Right lung (tissue), 5 donors: ENCODE measurements around the gene CDK14. TPM values are rescaled to one million over a fixed set of nuclear protein-coding genes. Genes with fewer than 3 reads are reported as not detected.

Experiments used
- DNase-seq, 2 donors: peaks; one replicate each; pipeline ENCODE4 v3.0.0-alpha.2; 2013
- polyA plus RNA-seq, 5 donors: library from polyadenylated mRNA; unstranded; fragments of 120-200 nt; gene quantifications; one replicate each; pipeline versions ENCODE4 v1.2.1 to v1.2.3, GENCODE V29; 2013; ENCODE audit warnings: inconsistent platforms in 1 of 5, low replicate concordance in 1 of 5; ENCODE audit not compliant: insufficient read length in 5 of 5, insufficient read depth in 1 of 5

Gene CDK14
- polyA plus RNA-seq, 5 donors = 19.3 to 34.5 (median 33.5) TPM

DNA sequence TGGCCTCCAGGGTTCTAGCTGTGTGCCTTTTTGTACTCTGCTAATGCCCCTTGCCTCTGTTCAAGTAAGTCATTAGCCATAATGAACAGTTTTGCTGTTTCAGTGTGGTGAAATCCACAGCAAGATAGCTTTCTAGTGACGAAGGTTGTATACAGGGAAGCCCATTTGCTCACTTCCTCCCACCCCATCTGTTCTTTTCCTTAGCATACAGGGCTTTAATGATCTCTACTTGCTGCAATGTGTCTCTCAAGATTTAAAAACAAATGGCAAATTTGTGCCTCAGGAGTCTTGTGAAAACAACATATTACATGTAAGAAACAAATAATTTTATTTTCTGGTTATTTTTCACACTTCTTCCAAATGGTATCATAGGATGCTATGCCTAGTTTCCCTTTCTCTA is 243.2 kb downstream of the CDK14 start:
- DNase-seq = no peak

DNA sequence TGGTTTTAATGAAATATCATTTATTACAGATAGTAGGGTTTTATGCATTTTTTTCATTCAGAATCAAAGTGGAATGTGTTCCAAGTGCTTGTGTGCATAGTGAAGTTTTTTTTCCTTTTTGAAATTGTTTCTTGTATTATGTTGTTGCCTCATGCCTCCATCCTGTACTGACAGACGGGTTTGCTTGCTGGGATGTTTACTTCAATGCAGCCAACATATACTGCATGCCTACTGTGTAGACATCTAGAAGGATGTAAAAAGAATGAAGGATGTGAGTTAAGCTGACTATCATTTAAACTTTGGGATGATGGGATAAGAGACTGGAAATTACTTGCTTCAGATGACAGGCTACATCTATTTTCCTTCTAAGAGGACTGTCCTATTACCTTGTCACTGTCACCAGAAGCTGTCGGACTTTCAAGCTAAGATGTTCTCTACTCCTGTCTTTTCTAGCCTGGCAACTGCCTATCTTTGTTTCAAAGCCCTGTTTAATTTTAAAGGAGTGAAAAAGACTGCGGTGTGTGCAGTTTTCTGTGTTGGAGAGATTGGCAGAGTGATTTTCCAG is 243.7 kb downstream of the CDK14 start:
- DNase-seq = no peak

DNA sequence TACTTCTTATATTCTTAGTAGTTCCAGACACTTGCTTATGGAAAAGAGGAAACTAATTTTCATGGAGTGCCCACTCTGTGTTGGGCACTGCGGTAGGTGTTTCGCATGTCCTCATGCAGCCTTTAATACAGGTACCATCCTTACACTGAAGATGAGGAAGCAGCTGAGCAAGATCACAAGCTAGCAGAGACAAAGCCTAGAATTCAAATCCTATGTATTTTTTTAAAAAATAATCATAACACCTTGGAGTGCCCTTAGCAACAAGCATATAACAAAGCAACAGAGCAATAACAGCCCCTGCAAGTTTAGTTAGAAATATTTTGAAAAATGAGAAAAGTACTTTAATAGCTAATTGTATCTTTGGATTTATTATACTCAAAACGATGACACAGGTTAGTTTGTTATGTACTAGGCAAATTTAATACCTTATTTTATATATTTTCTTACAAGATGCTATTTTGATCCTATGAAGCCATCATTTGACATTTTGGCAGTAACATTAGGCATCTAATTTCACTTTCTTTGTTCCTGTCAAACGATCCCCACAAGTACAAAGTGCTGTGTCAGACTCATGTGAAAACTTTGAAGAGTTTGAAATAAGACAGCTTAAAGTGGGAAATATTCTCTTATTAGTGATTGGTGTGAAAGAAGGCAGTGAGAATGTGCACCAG is 245.8 kb downstream of the CDK14 start:
- no peak for DNase-seq

DNA sequence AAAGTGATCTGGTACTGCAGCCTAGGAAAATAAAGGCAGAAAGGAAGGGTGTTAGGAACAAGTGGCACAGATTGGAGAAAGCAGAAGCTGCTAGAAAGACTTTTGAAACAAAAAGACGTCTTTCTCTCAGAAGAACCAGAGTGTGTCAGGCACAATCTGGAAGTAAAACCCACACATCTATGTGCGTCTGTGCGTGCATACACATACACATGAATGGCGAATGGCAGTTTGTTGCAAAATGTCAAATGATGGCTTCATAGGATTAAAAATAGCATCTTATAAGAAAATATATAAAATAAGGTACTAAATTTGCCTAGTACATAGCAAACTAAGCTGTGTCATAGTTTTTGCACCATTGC is 246.3 kb downstream of the CDK14 start:
- DNase-seq = no peak

DNA sequence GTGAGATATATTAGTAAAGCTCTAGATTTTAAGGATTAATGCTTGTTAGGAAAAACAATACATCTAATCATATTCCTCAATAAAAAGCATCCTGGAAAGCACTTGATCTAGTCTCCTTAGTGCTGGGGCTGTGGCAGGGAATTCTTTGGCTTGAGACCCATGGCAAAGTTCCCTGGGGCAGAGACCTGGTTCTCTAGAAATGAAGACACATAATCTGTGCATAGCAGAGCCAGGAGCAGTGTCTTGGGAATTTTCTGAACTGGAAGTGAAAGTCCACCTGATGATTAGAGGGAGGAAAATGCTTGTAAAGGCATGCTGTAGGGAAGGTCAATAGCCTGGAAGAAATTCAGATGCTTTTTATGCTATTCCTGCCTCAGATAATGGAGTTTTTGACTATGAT is 247.4 kb downstream of the CDK14 start:
- DNase-seq = no peak

DNA sequence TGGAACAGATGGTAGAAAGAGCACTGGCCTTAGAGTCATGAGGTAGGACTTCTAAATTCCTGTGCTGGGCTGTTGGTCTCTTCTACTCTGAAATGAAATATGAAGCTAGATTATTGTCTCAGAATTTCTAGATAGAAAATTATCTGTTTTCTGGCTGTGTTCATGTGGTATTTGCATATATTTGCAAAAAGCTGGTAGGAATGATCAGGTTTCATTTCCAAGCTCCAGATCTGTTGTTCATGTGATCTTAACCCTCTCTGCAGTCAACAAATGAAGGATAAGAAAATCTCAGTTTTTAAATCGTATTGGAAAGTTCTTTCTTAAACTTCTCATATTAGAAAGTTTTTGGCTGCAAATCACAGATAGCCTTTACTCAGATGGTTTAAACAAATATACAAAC is 248.3 kb downstream of the CDK14 start:
- DNase-seq = no peak

DNA sequence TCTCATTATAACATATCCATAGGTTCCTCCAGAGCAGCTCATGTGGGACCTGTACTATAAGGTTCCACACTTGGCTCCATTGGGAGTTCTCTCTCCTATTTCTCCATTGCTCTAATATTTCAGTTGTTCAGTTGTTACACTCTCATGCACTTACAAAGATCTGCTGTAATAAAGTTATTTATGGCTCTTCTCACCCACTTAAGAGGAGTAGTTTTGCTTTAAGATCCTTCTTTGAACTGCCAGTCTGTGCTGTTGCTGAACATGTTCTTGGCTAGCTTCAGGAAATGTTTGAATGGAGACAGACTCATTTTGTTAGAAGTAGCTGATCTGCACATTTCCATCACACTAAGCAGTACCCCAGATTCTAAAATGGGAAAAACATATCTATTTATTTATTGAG is 250.1 kb downstream of the CDK14 start:
- DNase-seq = no peak

DNA sequence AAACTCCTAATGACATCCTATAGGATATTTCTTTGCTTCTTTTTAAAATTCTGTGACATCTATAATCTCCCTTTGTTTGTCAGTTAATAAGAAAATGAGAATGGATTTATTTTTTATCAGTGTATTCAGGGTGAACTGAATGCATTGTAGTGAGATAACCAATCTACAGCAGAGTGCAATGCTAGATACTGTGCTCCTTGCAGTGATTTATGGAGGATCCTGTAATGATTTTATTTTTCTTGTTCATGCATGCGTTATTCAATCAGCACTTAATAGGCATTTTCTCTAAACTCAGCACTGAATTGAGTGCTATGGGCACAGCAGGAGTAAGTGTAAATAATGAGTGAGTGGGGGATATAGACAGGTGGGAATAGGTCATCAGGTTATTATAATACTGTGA is 253.9 kb downstream of the CDK14 start:
- no peak for DNase-seq

DNA sequence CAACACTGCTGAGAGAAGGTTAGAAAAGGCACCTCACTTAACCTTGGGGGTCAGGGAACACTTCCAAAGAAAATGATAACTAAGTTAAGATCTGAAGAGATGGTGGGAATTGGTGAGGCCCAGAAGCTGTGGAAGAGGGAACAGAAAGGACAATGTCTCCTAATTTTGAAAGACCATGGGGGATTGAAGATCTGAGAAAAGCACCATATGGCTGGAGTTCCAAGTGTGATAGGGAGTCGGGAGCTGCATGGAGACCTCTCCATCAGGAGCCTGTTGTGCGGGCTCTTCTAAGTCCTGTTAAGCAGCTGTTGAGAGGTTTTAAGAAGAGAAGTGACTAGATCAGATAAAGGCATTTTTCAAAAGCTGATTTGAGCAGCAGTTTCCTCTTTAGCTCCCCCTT is 254.3 kb downstream of the CDK14 start:
- DNase-seq = no peak

DNA sequence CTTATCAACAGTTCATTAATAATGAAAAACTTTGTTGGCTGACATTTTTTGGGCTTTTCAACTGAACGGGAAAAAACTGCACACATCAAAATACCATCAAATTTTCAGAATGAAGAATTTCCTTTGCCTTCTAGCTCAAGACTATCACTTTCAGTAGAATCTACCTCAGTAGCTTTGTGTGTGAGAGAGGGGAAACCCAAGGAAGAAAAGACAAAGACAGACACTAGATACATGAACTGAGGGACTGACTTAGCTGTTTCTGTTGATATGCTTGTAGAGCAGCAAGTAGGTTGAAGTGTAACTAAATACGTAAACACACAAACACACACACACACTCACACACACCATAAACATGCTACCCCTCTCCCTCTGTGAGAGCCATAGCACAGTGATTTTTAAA is 257.1 kb downstream of the CDK14 start:
- no peak for DNase-seq

DNA sequence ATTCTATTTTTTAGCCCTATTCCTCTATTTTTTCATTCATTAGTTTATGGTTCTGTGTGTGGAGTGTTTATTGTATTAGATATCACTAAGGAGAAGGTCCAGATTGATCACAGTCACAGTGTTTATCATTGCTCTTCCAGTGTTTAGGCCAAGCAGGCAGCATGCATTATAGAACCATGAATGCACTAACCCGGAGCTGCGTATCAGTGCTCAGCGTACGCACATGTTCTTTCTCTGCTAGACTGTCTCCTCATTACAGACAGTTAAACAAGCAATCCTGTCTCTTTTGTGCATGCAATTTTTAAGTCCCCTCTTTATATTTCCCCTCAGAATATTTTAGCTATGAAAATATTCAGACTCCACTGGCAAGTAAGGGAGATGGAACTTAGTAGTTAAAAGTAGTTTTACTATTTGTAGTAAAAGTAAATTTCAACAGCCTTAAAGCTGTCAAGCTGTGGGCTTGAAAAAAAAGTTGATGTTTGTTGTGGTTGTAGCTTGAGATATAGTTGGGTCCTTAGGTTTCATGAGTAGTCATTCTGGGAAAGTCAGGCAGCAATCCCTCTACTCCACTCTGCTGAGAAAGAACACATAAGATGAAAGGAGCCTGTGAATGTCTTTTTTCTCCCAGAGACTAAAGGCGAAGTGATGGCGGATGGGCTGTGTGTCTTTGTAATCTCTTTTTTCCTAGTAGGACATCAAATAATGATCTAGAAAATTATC is 260.4 kb downstream of the CDK14 start:
- no peak for DNase-seq

DNA sequence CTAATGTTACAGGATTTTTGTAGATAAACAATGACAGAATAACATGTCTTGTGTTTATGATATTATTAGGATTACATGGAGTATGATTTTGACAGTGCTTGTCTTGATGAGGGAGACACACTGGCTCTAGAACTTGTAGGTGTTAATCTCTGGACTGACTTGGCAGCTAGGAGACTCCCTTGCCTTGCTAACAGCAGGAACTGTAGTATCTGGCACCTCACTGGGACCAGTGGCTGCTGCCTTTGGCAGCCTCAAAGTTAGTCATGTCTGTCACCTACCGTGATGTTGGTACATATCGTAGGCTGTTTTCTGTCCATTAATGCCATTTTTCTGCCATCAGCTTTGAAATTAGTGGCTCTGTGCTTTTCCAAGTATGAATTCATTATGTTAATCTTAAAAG is 261.5 kb downstream of the CDK14 start:
- DNase-seq = no peak

DNA sequence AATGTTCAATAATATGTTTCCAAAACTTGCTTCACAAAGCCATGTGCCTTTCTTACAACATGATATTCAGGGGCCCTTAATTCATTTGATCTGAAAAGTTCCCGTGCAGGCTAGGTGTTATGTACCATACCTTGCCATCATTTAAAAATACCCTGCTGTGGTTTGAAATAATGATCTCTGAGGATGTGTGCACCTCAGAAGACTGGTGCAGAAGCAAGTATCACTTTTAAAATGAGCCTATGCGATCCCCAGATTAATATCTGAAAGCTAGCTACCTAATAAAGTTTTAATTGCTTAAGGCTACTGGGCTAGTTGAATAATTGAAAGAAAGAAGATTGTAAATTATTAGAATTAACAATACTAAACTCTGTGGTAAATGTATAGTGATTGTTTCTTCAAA is 262.4 kb downstream of the CDK14 start:
- no peak for DNase-seq

DNA sequence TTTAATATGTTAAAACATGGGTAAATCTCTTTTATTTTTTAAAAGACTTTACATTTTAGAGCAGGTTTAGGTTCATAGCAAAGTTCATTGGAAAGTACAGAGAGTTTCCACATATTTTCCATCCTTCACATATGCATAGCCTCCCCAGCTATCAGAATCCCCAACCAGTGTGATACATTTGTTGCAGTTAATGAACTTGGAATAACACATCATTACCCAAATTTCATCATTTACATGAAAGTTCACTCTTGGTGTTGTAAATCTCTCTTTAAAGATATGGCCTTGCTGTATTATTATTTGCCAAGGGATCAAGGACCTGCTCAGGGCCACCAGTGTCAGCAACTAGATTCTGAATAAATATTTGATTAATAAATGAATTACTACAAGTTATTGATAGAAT is 263.4 kb downstream of the CDK14 start:
- DNase-seq = peak in 1 of 2 donors; percentile 24

DNA sequence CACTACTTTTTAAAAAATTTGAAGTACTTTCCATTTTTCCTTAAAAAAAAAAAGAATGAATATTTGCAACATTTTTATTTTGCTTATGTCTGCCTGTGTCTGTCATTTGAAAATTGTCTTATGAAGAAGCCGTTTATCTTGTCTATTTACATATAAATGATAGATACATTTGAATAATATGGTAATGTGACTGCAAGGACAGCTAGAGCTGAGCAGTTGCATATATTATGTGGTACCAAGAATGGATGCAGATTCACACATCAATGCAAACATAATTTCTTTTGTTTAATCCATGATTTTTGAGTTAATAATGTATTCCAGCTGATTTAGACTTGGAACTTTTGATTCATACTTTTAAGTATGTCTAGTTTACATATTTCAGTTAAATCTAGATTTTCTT is 268.0 kb downstream of the CDK14 start:
- no peak for DNase-seq

DNA sequence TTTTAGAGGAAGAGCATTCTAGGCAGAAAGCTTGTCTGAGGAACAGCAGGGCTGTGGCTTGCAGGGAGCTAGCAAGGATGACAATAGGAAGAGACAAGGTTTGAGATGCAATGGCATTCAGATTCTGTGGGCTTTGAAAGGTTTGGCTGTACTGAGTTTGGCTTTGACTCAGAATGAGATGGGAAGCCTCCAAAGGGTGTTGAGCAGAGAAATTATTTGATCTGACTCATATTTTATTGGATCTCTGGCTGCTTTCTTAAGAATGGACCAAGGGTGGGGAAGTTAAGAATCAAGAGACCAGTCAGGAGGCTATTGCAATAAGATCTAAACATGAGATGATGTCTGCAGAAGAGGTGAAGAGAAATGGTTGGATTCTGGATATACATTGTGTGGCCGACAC is 273.2 kb downstream of the CDK14 start:
- DNase-seq = no peak

DNA sequence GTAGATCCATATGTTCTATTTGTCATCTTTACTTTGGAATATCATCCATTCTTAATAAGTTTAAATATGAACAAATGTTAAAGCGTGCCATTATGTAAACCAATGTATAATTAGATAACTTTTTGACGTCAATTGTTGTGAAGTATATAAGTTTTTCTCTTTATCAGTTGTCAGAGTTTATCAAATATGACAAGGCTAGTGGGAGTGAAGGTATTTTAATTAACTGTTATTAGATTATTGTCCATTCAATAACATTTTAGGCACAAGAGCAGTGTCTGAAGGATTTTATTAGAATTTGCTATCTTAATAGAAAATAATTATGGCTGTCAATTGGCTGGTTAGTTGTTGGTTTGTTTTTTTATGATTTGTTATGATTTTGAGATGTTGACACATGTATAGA is 280.6 kb downstream of the CDK14 start:
- no peak for DNase-seq

DNA sequence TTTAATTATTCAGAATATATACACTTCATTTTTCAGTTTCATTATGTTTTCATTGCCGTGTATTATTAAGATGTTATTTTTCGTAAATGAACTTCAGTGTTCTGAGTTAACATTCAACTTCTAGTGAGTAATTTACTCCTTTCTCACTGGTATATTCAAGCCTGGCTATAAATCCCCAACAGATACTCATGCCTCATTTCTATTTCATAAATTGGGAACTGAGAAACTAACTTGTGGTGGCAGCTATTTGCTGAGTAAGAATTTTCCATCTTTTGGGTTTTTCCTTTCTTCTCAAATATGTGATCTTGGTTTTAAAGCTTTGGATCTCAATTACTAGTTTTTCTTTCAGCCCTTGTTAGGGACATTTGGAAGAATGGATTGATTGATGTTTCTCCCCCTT is 281.1 kb downstream of the CDK14 start:
- no peak for DNase-seq

DNA sequence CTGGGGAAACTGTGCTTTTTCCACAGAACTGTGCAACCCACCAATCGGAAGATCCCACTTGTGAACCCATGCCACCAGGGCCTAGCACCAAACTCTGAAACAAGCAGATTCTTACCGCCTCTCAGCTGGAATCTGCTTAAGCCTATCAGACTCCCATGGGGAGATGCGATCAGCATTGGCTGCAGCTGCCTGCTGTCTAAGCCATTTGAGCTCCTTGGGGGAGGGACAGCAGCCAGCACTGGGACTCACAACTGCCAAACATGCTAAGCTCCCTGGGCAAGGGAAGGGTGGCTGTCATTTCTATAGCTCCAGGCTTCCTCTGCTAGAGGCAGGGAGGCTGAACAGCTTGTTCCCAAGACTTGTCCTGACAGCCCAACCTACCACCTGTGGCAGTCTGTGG is 283.8 kb downstream of the CDK14 start:
- DNase-seq = no peak

DNA sequence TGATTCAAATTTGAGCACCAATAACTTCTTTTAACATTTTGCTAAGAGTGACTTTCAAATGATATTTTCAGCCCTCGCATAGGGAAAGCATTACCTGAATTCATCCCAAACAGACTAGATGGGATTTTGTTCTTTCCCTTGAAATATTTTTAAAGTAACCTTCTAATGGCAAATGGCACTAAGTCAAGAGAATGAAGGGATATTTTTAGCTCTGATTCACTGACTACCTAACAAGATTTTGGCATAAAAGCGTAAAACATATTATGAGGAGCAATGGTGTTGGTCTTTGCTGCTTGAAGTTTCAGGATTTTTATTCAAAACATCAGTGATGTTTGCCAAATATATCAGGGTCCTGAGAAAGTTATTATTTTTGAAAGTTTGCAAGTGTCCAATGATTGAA is 290.3 kb downstream of the CDK14 start:
- DNase-seq = no peak

DNA sequence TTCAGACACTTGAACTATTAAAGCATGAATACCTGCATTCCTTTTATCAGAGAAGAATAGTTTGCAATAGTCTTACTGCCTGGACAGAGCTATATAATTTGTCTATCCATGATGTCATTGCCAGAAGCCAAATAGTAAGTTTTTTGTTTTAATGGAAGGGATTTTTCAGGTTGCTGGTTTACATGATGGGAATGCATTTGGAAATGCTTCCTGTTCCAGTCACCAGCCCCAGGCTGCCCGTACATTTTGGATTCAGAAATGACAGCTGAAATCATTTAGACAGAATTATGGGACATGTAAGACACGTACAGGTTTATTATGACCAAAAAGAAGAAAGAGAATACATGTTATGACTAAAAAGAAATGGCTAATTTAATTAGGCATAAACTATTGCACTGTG is 293.1 kb downstream of the CDK14 start:
- DNase-seq = no peak

DNA sequence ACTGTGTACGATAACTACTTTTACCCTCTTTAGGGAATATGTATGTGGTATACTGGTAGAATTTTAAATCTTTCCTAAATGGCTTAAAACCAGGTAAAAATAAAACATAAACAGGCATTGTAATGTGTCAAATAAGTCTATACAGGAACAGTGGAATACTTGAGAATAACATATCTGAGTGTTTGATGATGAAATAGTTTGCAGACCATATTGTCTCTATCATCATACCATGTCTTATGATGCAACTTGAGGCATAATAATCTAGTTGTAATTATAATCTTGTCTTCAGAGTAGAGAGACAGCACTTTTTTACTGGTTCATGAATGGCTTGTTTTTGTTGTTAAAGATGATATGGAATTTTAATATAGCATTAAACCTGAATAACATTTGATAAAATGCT is 293.5 kb downstream of the CDK14 start:
- no peak for DNase-seq

DNA sequence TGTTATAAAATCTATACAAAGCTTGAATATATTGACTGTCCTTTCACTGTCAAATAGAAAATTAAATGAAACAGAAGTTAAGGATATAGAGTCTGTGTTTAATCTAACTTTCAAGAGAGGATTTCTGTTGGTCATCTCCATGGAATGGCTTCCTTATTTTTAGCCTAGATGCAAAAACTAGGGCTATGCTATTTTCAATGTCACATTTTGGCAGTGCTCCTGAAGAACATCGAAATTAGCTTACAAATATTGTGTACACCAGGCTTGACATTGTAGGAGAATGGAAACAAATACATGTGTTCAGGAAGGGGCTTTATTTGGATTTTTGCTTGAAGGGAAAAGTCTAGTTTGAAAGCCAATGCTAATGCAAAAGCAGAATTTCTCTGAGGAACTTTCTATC is 295.4 kb downstream of the CDK14 start:
- DNase-seq = no peak

DNA sequence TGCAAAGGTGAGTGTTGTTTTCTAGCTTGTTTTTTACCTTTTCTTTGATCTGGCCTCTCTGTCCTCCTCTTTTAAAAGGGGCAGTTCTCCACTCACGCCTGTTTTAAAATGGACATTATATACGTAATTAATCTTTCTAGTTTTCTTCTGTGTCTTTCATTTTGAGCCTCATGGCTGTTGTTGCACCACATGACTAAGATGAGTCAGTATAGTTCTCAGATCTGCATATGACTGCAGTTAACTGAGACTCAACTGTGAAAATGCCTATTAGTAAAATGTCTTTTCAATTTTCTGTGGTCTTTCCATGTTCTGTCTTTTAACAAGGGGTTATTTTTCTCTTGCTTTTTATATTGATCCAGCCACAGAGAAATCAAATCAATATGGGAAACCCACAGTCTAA is 296.1 kb downstream of the CDK14 start:
- no peak for DNase-seq
